Retinal pigment epithelial cell (primary cell): ENCODE measurements around the gene PRPF31.

ENCODE experiments used
- DNase-seq: peaks from one replicate; pipeline ENCODE4 v3.0.0-alpha.2; 2010; ENCODE audit warnings: low read depth
- H3K4me3 ChIP-seq: 2 replicates; pipeline ENCODE4 v1.5.1; 2011; ENCODE audit warnings: mild to moderate bottlenecking, low read length, control low read depth, moderate library complexity
- TF ChIP-seq, protein P1 (sequence below): conservative IDR thresholded peaks from 2 replicates; pipeline ENCODE4 v1.5.1; 2011; ENCODE audit warnings: low read depth, low read length, control low read depth, inconsistent platforms

PRPF31 gene, protein sequence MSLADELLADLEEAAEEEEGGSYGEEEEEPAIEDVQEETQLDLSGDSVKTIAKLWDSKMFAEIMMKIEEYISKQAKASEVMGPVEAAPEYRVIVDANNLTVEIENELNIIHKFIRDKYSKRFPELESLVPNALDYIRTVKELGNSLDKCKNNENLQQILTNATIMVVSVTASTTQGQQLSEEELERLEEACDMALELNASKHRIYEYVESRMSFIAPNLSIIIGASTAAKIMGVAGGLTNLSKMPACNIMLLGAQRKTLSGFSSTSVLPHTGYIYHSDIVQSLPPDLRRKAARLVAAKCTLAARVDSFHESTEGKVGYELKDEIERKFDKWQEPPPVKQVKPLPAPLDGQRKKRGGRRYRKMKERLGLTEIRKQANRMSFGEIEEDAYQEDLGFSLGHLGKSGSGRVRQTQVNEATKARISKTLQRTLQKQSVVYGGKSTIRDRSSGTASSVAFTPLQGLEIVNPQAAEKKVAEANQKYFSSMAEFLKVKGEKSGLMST

DNA sequence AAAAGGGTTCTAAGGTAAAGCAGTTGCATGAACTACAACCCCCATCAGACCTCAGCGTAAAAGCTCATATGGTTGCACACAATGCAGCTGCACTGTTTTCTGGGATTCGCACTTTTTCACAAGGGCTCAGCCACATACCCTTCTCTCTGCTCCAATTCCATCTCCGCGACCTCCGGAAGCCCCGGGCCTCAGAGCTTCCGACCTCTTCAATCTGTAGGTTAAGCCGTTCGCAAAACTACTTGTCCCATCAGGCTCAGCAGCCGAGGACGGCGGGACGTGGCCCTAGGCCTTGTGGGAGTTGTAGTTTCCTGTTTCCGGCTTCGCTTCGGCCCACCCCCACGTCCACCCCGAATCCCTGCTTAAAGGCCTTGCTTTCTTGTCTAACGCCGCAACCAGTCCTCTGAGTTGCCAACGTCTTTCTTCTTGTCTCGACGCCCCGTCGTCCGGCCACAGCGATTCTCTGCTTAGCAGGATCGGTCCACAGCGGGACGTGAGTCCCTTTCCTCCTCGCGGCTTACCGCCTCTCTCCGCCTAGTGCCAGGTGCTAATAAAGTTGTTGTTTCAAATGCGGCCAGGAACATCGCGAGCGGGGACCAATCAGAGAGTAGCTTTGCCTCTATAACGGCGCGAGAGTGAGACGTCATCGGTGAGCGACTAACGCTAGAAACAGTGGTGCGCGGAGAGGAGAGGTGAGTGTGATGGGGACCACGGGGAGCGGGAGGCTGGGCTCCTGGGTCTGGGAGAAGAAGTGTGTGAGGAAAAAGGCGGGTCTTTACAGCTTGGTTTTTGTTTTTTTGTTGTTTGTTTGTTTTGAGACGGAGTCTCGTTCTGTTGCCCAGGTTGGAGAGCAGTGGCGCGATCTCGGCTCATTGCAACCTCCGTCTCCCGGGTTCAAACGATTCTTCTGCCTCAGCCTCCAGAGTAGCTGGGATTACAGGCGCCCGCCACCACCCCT, at the start of gene PRPF31, which contains the start of gene TFPT:
Gene PRPF31 (plus strand): TSS at position 646 of the 955 bp plus-strand sequence. CDS start 2,525 bp downstream, outside the sequence.
Gene TFPT (minus strand): TSS at position 549 of the 955 bp plus-strand sequence. CDS start 388 bp downstream, at position 161.
- peak within 1 kb of the TSS; percentile 99 for H3K4me3 ChIP-seq
- TF ChIP-seq, protein P1, sequence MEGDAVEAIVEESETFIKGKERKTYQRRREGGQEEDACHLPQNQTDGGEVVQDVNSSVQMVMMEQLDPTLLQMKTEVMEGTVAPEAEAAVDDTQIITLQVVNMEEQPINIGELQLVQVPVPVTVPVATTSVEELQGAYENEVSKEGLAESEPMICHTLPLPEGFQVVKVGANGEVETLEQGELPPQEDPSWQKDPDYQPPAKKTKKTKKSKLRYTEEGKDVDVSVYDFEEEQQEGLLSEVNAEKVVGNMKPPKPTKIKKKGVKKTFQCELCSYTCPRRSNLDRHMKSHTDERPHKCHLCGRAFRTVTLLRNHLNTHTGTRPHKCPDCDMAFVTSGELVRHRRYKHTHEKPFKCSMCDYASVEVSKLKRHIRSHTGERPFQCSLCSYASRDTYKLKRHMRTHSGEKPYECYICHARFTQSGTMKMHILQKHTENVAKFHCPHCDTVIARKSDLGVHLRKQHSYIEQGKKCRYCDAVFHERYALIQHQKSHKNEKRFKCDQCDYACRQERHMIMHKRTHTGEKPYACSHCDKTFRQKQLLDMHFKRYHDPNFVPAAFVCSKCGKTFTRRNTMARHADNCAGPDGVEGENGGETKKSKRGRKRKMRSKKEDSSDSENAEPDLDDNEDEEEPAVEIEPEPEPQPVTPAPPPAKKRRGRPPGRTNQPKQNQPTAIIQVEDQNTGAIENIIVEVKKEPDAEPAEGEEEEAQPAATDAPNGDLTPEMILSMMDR: no peak

DNA sequence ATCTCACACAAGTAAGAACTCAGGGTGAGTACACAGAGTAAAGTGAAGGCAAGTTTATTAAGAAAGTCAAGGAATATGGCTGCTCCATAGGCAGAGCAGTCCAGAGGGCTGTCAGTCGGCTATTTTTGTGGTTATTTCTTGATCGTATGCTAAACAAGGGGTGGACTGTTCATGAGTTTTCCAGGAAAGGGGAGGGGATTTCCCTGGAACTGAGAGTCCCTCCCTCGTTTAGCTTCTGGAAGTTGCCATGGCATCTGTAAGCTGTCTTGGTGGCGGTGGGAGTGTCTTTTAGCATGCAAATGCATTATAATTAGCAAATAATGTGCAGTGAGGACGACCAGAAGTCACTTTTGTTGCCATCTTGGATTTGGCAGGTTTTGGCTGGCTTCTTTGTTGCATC, 46.1 kb upstream of the PRPF31 start:
- H3K4me3 ChIP-seq: no peak overlapping the region
- DNase-seq: no peak
- TF ChIP-seq, protein P1: no peak

More for the DNA sequence above, at the start of gene PRPF31, which contains the start of gene TFPT:
- DNase-seq: peak; percentile 95

DNA sequence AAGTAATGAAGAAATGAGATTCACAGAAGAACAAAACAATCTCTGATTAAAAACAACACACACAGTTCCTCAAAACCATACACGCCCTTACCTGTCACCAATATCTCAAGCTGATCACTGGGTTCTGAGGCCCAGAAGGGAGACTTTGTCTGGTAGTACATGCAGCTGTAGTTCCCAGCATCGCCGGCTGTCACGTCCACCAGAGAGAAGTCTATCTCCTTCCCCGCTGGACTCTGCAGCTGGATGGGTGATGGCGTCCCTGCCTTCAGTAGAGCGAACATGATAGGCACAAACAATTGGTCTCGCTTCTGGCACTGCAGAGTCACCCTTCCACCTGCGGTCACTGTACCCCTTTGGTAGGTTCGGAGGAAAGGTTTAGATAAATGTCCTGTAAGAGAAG, 41.7 kb upstream of the PRPF31 start:
- no peak overlapping the region for H3K4me3 ChIP-seq
- TF ChIP-seq, protein P1: no peak
- no peak for DNase-seq

DNA sequence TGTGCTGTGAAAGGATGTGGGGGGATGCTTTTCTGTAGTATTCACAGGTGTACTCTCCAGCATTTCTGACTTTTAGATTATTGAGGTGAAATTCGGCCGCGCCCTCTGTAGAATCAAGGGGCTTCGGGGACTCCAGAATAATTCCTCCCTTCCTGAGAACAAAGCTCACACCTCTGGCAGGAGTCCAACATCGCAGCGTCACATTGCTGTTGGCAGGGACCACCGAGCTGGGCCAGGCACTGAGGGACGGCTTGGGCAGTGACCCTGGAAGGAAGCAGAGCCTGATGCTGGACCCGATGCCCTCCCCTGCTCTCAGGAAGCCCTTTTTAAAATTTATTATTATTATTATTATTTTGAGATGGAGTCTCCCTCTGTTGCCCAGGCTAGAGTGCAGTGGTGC, 40.7 kb upstream of the PRPF31 start:
- TF ChIP-seq, protein P1: no peak
- DNase-seq: no peak

DNA sequence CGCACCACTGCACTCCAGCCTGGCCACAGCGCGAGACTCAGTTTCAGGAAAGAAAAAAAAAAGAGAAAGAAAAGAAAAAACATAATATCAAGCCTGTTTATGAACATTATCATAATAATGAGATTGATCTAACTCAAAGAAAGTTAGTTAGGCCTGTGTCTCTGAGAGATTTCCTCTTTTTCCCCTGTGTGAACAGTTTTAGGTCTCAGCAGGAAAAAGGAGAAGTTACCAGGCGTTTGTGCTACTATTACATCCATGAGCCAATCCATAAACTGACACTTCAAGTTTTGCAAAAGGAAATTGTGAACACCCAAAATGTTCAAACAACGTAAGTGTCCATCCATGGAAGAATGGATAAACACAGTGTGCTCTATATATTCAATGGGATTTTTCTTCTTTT, 38.2 kb upstream of the PRPF31 start:
- DNase-seq: no peak
- TF ChIP-seq, protein P1: no peak
- H3K4me3 ChIP-seq: no peak overlapping the region

More for the DNA sequence above, 40.7 kb upstream of the PRPF31 start:
- H3K4me3 ChIP-seq: no peak overlapping the region

DNA sequence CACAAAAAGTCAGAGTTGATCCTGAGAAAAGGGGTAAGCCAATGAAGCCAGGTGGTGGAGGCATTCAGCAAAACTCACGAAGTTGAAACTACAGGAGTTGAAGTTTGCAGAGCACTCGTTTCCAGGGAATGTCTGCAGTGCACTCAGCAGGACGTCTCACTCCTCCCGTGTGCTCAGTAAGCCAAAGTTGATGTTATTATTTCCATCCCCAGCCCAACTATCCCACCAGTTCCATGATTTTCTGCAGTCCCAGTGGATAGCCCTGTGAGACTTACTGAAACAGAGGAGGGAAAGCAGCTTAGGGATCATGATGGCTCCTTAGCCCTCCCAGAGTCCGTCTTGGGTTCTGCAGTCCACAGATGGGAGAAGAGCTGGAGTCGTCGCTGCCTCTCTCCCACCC, 34.5 kb upstream of the PRPF31 start, which contains the start of gene TARM1:
Gene TARM1 (minus strand): TSS at position 334 of the 400 bp plus-strand sequence. CDS start 25 bp downstream, at position 309.
- TF ChIP-seq, protein P1: no peak
- no peak within 1 kb of the TSS for H3K4me3 ChIP-seq

More for the DNA sequence above, 34.5 kb upstream of the PRPF31 start, which contains the start of gene TARM1:
- no peak for DNase-seq
